ENCODE data around the gene ATXN1L.
A peak's percentile ranks its signal among the peaks of the same experiment; 100 is the strongest.
"Not testable (repeated sequence)": the region's sequence is repeated elsewhere in the genome, so short reads cannot be mapped to it uniquely, and the experiment has no call there.

Gene ATXN1L

DNA sequence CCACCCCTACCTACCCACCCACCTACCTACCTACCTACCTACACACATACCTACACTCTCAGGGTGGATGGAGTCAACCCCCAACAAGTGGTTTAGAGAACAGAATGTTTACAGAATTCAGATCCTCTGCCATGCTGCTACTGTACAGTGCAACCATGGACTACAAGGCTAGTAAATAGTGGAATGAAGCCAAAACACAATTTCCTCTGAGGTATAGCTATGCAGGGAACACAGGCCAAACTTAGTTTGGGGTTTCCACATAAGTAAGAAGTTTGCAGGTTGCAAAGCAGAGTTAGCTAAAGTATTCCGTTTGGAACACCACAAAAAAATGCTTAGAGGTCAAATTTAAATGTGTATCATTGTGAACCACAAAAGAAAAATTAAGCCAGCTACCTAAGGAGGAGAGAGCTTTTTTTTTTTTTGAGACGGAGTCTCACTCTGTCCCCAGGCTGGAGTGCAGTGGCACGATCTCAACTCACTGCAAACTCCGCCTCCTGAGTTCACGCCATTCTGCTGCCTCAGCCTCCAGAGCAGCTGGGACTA lies 34.4 kb upstream of the ATXN1L start (continued):
- TF ChIP-seq, protein P1, sequence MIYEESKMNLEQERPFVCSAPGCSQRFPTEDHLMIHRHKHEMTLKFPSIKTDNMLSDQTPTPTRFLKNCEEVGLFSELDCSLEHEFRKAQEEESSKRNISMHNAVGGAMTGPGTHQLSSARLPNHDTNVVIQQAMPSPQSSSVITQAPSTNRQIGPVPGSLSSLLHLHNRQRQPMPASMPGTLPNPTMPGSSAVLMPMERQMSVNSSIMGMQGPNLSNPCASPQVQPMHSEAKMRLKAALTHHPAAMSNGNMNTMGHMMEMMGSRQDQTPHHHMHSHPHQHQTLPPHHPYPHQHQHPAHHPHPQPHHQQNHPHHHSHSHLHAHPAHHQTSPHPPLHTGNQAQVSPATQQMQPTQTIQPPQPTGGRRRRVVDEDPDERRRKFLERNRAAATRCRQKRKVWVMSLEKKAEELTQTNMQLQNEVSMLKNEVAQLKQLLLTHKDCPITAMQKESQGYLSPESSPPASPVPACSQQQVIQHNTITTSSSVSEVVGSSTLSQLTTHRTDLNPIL (CRISPR knock-in tag; IDR thresholded peaks at IDR 0.05; ENCODE audit: low read depth): no peak
- TF ChIP-seq ZC3H10 (CRISPR knock-in tag; IDR thresholded peaks at IDR 0.05): no peak
- TF ChIP-seq TOX (CRISPR knock-in tag; IDR thresholded peaks at IDR 0.05; ENCODE audit: borderline replicate concordance): no peak
- TF ChIP-seq ESRRG (CRISPR knock-in tag; IDR thresholded peaks at IDR 0.05): no peak
- TF ChIP-seq RARB (CRISPR knock-in tag; IDR thresholded peaks at IDR 0.05): no peak
- TF ChIP-seq, protein P2, sequence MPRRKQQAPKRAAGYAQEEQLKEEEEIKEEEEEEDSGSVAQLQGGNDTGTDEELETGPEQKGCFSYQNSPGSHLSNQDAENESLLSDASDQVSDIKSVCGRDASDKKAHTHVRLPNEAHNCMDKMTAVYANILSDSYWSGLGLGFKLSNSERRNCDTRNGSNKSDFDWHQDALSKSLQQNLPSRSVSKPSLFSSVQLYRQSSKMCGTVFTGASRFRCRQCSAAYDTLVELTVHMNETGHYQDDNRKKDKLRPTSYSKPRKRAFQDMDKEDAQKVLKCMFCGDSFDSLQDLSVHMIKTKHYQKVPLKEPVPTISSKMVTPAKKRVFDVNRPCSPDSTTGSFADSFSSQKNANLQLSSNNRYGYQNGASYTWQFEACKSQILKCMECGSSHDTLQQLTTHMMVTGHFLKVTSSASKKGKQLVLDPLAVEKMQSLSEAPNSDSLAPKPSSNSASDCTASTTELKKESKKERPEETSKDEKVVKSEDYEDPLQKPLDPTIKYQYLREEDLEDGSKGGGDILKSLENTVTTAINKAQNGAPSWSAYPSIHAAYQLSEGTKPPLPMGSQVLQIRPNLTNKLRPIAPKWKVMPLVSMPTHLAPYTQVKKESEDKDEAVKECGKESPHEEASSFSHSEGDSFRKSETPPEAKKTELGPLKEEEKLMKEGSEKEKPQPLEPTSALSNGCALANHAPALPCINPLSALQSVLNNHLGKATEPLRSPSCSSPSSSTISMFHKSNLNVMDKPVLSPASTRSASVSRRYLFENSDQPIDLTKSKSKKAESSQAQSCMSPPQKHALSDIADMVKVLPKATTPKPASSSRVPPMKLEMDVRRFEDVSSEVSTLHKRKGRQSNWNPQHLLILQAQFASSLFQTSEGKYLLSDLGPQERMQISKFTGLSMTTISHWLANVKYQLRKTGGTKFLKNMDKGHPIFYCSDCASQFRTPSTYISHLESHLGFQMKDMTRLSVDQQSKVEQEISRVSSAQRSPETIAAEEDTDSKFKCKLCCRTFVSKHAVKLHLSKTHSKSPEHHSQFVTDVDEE (CRISPR knock-in tag; IDR thresholded peaks at IDR 0.05): no peak

DNA sequence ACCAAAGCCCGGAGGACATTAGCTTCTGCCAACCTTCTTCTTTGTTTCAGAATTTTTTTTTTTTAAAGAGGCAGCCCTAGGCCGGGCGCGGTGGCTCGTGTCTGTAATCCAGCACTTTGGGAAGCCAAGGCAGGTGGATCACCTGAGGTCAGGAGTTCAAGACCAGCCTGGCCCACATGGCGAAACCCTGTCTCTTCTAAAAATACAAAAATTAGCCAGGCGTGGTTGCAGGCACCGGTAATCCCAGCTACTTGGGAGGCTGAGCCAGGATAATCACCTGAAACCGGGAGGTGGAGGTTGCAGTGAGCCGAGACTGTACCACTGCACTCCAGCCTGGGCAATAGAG lies 28.6 kb upstream of the ATXN1L start:
- not testable (repeated sequence) for ATAC-seq
- TF ChIP-seq CSDC2 (CRISPR knock-in tag; IDR thresholded peaks at IDR 0.05) (peak; percentile 60; the same call in 1 of the 2 replicates), SNAI2 (CRISPR knock-in tag; IDR thresholded peaks at IDR 0.05) (0 out of 2 replicates have a peak, but pooled peaks have one; percentile 25)

DNA sequence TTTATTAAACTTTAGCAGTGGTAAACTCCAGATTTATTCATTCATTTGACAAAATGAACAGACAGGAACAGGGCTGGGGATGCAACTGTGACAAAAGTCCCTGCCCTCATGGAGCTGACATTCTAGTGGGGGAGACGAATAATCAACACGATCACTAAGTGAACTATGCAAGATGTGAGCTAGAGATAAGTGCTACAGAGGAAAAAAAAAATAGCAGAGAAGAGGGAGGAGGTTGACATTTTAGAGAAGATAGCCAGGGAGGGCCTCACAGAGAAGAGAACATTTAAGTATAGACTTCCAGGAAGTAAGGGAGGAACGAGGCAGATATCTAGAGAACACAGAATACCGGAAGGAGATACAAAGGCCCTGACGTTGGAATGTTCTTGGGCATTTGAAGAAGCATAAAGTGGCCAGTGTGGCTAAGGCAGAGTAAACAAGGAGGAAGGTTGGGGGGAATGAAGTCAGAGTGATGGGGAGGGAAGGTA lies 19.2 kb upstream of the ATXN1L start:
- ATAC-seq: no peak
- TF ChIP-seq ZC3H10 (CRISPR knock-in tag; IDR thresholded peaks at IDR 0.05) (no peak), ZNF70 (CRISPR knock-in tag; IDR thresholded peaks at IDR 0.05) (no peak), ZFP30 (CRISPR knock-in tag; IDR thresholded peaks at IDR 0.05) (no peak), ZNF565 (CRISPR knock-in tag; conservative IDR thresholded peaks at IDR 0.05; ENCODE audit: low read depth) (no peak), TCF4 (CRISPR knock-in tag; IDR thresholded peaks at IDR 0.05; ENCODE audit: borderline replicate concordance) (no peak), SNAI2 (CRISPR knock-in tag; IDR thresholded peaks at IDR 0.05) (no peak), GLIS3 (CRISPR knock-in tag; IDR thresholded peaks at IDR 0.05) (no peak), ZFP3 (CRISPR knock-in tag; IDR thresholded peaks at IDR 0.05) (no peak), ESRRG (CRISPR knock-in tag; IDR thresholded peaks at IDR 0.05) (no peak), RARB (CRISPR knock-in tag; IDR thresholded peaks at IDR 0.05) (no peak), ARNTL (CRISPR knock-in tag; IDR thresholded peaks at IDR 0.05; ENCODE audit: borderline replicate concordance, low read depth) (no peak), PPARA (CRISPR knock-in tag; IDR thresholded peaks at IDR 0.05; ENCODE audit: borderline replicate concordance) (no peak), OSR1 (CRISPR knock-in tag; IDR thresholded peaks at IDR 0.05) (no peak)
- TF ChIP-seq, protein P3, sequence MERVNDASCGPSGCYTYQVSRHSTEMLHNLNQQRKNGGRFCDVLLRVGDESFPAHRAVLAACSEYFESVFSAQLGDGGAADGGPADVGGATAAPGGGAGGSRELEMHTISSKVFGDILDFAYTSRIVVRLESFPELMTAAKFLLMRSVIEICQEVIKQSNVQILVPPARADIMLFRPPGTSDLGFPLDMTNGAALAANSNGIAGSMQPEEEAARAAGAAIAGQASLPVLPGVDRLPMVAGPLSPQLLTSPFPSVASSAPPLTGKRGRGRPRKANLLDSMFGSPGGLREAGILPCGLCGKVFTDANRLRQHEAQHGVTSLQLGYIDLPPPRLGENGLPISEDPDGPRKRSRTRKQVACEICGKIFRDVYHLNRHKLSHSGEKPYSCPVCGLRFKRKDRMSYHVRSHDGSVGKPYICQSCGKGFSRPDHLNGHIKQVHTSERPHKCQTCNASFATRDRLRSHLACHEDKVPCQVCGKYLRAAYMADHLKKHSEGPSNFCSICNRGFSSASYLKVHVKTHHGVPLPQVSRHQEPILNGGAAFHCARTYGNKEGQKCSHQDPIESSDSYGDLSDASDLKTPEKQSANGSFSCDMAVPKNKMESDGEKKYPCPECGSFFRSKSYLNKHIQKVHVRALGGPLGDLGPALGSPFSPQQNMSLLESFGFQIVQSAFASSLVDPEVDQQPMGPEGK (CRISPR knock-in tag; IDR thresholded peaks at IDR 0.05; ENCODE audit: borderline replicate concordance): no peak
- TF ChIP-seq, protein P2 (CRISPR knock-in tag; IDR thresholded peaks at IDR 0.05): no peak
- TF ChIP-seq, protein P4, sequence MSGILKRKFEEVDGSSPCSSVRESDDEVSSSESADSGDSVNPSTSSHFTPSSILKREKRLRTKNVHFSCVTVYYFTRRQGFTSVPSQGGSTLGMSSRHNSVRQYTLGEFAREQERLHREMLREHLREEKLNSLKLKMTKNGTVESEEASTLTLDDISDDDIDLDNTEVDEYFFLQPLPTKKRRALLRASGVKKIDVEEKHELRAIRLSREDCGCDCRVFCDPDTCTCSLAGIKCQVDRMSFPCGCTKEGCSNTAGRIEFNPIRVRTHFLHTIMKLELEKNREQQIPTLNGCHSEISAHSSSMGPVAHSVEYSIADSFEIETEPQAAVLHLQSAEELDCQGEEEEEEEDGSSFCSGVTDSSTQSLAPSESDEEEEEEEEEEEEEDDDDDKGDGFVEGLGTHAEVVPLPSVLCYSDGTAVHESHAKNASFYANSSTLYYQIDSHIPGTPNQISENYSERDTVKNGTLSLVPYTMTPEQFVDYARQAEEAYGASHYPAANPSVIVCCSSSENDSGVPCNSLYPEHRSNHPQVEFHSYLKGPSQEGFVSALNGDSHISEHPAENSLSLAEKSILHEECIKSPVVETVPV (CRISPR knock-in tag; IDR thresholded peaks at IDR 0.05): no peak
